Colonic mucosa (tissue), 4 donors: ENCODE measurements around the gene GZMB. TPM values are rescaled to one million over a fixed set of nuclear protein-coding genes. Genes with fewer than 3 reads are reported as not detected.

Experiments used
- DNase-seq: peaks from one replicate; pipeline ENCODE4 v3.0.0-alpha.2; 2020
- H3K27ac ChIP-seq: fragments of 200-600 bp; one replicate; pipeline ENCODE4 v1.8.0; 2021
- H3K27me3 ChIP-seq: fragments of 200-600 bp; one replicate; pipeline ENCODE4 v1.8.0; 2021
- H3K36me3 ChIP-seq: fragments of 200-600 bp; one replicate; pipeline ENCODE4 v1.8.0; 2021
- H3K4me1 ChIP-seq: fragments of 200-600 bp; one replicate; pipeline ENCODE4 v1.8.0; 2021; ENCODE audit warnings: mild to moderate bottlenecking
- H3K4me3 ChIP-seq: fragments of 200-600 bp; one replicate; pipeline ENCODE4 v1.8.0; 2021
- H3K9ac ChIP-seq, 2 donors: one replicate each; pipeline ENCODE4 v1.7.0; 2013; ENCODE audit warnings: control low read depth in 2 of 2, low read depth in 2 of 2, low read length in 2 of 2
- H3K9me3 ChIP-seq: fragments of 200-600 bp; one replicate; pipeline ENCODE4 v1.8.0; 2021
- CTCF ChIP-seq: fragments of 200-600 bp; IDR thresholded peaks from one replicate; pipeline ENCODE4 v1.8.0; 2022; ENCODE audit warnings: antibody characterized with exemption, mild to moderate bottlenecking
- intact Hi-C: fragments of 100-400 bp; cut with DNase I; formaldehyde crosslinking; loops from one replicate; pipeline ENCODE4 v1.14.1; 2022
- total RNA-seq, 2 donors: library from RNA; stranded (reverse); fragmentation: NEBNext Ultra II Directional in 1 of 2; extraction: Animal tissue kit (Norgen Biotek cat#: 25700) in 1 of 2; gene quantifications; one replicate each; pipeline ENCODE4 v1.2.1, GENCODE V29; 2021
- donor health status: healthy.
- donor health status: DM: no; HTN: no; CAD: no.
- donor health status: DM: no; HTN: no; CAD: no.

The GZMB gene
- total RNA-seq, 2 donors from 2014 or later, result 1.1 to 3.0 TPM

GRCh38 chr14:24613241-24613640 lies 20.7 kb downstream of the GZMB start:
- no peaks in the 10 kb centered on the region for H3K36me3 ChIP-seq
- H3K9ac ChIP-seq, result no peak overlapping the region
- no peak overlapping the region for H3K4me3 ChIP-seq
- TF ChIP-seq CTCF, result no peak
- no peaks in the 10 kb centered on the region for H3K27me3 ChIP-seq
- DNase-seq, result no peak
- H3K9me3 ChIP-seq, result no peaks in the 10 kb centered on the region
- H3K4me1 ChIP-seq, result no peaks in the 10 kb centered on the region
- intact Hi-C loops, result no loop called here
- H3K27ac ChIP-seq, result no peak overlapping the region

DNA sequence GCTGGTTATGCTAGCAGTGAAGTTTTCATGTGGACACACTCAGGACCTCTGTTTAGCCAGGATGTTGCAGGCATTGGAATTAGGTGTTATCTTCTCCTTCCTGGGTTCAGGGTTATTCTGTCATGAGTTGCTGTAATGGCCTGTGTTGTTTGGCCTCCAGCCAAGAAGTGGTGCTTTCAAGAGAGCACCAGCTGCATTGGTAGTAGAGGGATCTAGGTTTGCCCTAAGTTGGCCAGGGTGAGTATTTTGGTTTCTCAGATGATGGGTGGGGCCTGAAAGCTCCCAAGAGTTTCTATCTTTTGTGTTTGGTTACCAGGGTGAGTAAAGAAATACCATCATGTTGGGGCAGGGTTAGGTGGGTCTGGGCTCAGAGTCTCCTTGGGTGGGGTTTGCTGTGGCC lies 21.8 kb downstream of the GZMB start:
- TF ChIP-seq CTCF, result no peak
- Histone ChIP-seq H3K36me3 (no peaks in the 10 kb centered on the region), H3K27ac (no peak overlapping the region), H3K9me3 (no peaks in the 10 kb centered on the region), H3K9ac (no peak overlapping the region), H3K27me3 (no peaks in the 10 kb centered on the region), H3K4me3 (no peak overlapping the region), H3K4me1 (no peaks in the 10 kb centered on the region)
- intact Hi-C loops, result no loop called here
- no peak for DNase-seq

- H3K27ac ChIP-seq, result no peak within 1 kb of the TSS
- H3K9ac ChIP-seq, result no peak within 1 kb of the TSS
- H3K9me3 ChIP-seq, result no peaks in the 10 kb centered on the region
- no peaks in the 10 kb centered on the region for H3K4me1 ChIP-seq
- no peak for DNase-seq
- H3K27me3 ChIP-seq, result no peaks in the 10 kb centered on the region
- no peaks in the 10 kb centered on the region for H3K36me3 ChIP-seq
- intact Hi-C loops, result no loop called here
- no peak for TF ChIP-seq CTCF
- H3K4me3 ChIP-seq, result no peak within 1 kb of the TSS
These were observed 24.2 kb downstream of the GZMB start, which contains the start of gene GZMH for GRCh38 chr14:24609655-24610344. GZMH (minus strand) TSS chr14:24609685; CDS start chr14:24609613, 72 bp downstream.

- no peak for DNase-seq
- intact Hi-C loops, result no loop called here
- no peak for TF ChIP-seq CTCF
These were observed 26.1 kb downstream of the GZMB start for GRCh38 chr14:24607635-24608514.

DNA sequence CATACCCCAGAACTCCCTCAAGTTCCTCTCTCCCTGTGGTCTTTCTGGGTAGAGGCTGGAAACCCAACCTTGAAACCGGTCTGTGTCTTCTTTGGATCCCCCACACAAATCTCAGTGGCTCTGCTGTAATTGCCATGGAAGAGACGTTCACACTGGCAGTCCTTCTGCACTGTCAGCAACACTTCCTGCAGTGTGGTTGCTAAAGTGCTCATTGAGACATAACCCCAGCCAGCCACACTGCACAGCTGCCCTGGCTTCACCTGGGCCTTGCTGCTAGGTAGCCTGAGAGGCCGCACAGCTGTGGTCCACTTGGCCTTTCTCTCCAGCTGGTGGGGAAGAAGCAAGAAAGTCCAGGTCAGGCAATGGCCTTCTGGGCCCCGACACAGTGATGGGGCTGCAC lies 26.9 kb downstream of the GZMB start:
- Histone ChIP-seq H3K9ac (no peak overlapping the region), H3K36me3 (no peaks in the 10 kb centered on the region), H3K27ac (no peak overlapping the region), H3K9me3 (no peaks in the 10 kb centered on the region), H3K27me3 (no peaks in the 10 kb centered on the region), H3K4me3 (no peak overlapping the region), H3K4me1 (no peaks in the 10 kb centered on the region)
- DNase-seq, result no peak
- TF ChIP-seq CTCF, result no peak
- intact Hi-C loops, result no loop called here

More at GRCh38 chr14:24607635-24608514, 26.1 kb downstream of the GZMB start:
- H3K27me3 ChIP-seq, result no peaks in the 10 kb centered on the region
- no peaks in the 10 kb centered on the region for H3K36me3 ChIP-seq
- H3K9me3 ChIP-seq, result no peaks in the 10 kb centered on the region
- no peak overlapping the region for H3K9ac ChIP-seq
- H3K27ac ChIP-seq, result no peak overlapping the region
- H3K4me3 ChIP-seq, result no peak overlapping the region
- no peaks in the 10 kb centered on the region for H3K4me1 ChIP-seq
